PC-9 (cell line): ENCODE data around the gene ALG2.

Experiments used
- CTCF ChIP-seq: fragments of 200-600 bp; sonication (generic); conservative IDR thresholded peaks from 2 replicates; pipeline ENCODE4 v1.6.1; 2017; ENCODE audit warnings: mixed run types, antibody characterized with exemption, mild to moderate bottlenecking, moderate library complexity
- EZH2 ChIP-seq: fragments of 200-600 bp; sonication (generic); IDR thresholded peaks from 2 replicates; pipeline ENCODE4 v1.8.0; 2017; ENCODE audit warnings: antibody characterized with exemption, low read depth

GRCh38 chr9:99253772-99254431, 32.2 kb upstream of the ALG2 start:
- TF ChIP-seq CTCF (no peak), EZH2 (no peak)
